ENCODE measurements around the gene SUPT3H.
"Not testable (repeated sequence)": the region's sequence is repeated elsewhere in the genome, so short reads cannot be mapped to it uniquely, and the experiment has no call there.

Gene SUPT3H

GRCh38 chr6:45174045-45174444 is 203.7 kb downstream of the SUPT3H start:
- DNase-seq (ENCODE audit: low read depth) = no peak

- no peak for DNase-seq (ENCODE audit: low read depth)
These were observed 206.4 kb downstream of the SUPT3H start for GRCh38 chr6:45171380-45171779.

GRCh38 chr6:45170309-45170708 is 207.4 kb downstream of the SUPT3H start:
- no peak for DNase-seq (ENCODE audit: low read depth)

- no peak for DNase-seq (ENCODE audit: low read depth)
These were observed 207.9 kb downstream of the SUPT3H start for GRCh38 chr6:45169815-45170214.

GRCh38 chr6:45163952-45164766 is 213.6 kb downstream of the SUPT3H start:
- no peak for DNase-seq (ENCODE audit: low read depth)

- no peak for DNase-seq (ENCODE audit: low read depth)
These were observed 217.4 kb downstream of the SUPT3H start for GRCh38 chr6:45160305-45160704.

- no peak for DNase-seq (ENCODE audit: low read depth)
These were observed 221.7 kb downstream of the SUPT3H start for GRCh38 chr6:45156075-45156474.

GRCh38 chr6:45155341-45155894 is 222.3 kb downstream of the SUPT3H start:
- no peak for DNase-seq (ENCODE audit: low read depth)

GRCh38 chr6:45154679-45155078 is 223.1 kb downstream of the SUPT3H start:
- DNase-seq (ENCODE audit: low read depth) = no peak

- DNase-seq (ENCODE audit: low read depth) = peak; percentile 84
These were observed 228.9 kb downstream of the SUPT3H start for GRCh38 chr6:45148711-45149341.

GRCh38 chr6:45148278-45148677 is 229.5 kb downstream of the SUPT3H start:
- DNase-seq (ENCODE audit: low read depth) = peak; percentile 80

GRCh38 chr6:45145658-45146057 is 232.1 kb downstream of the SUPT3H start:
- not testable (repeated sequence) for DNase-seq (ENCODE audit: low read depth)

- no peak for DNase-seq (ENCODE audit: low read depth)
These were observed 239.0 kb downstream of the SUPT3H start for GRCh38 chr6:45138765-45139164.

GRCh38 chr6:45136495-45136894 is 241.2 kb downstream of the SUPT3H start:
- DNase-seq (ENCODE audit: low read depth) = no peak

GRCh38 chr6:45132658-45133294 is 245.0 kb downstream of the SUPT3H start:
- no peak for DNase-seq (ENCODE audit: low read depth)

GRCh38 chr6:45132059-45132458 is 245.7 kb downstream of the SUPT3H start:
- DNase-seq (ENCODE audit: low read depth) = no peak

GRCh38 chr6:45129051-45129450 is 248.7 kb downstream of the SUPT3H start:
- no peak for DNase-seq (ENCODE audit: low read depth)

- DNase-seq (ENCODE audit: low read depth) = no peak
These were observed 250.5 kb downstream of the SUPT3H start for GRCh38 chr6:45127185-45127584.

GRCh38 chr6:45126033-45126432 is 251.7 kb downstream of the SUPT3H start:
- no peak for DNase-seq (ENCODE audit: low read depth)

- DNase-seq (ENCODE audit: low read depth) = no peak
These were observed 254.7 kb downstream of the SUPT3H start for GRCh38 chr6:45123023-45123422.

- DNase-seq (ENCODE audit: low read depth) = no peak
These were observed 259.0 kb downstream of the SUPT3H start for GRCh38 chr6:45118754-45119153.

- peak; percentile 80 for DNase-seq (ENCODE audit: low read depth)
These were observed 260.9 kb downstream of the SUPT3H start for GRCh38 chr6:45116714-45117410.

All from fibroblast of gingiva (primary cell).